ENCODE measurements around the gene SLC37A4. TPM values are rescaled to one million over a fixed set of nuclear protein-coding genes. Genes with fewer than 3 reads are reported as not detected.
A peak's percentile ranks its signal among the peaks of the same experiment; 100 is the strongest.

SLC37A4 gene
- total and polyA plus RNA-seq, 2 of the 8 experiments (the other 6 are each of a cell fraction or from before 2014, with no cell fraction given), result 35.1 to 91.9 TPM

GRCh38 chr11:118997627-118998387 is 32.9 kb downstream of the SLC37A4 start, which contains the start of gene CENATAC:
CENATAC (plus strand) TSS chr11:118998138; CDS start chr11:118998198, 60 bp downstream.
- peak within 1 kb of the TSS; percentile 95 to 100 for H3K4me2 ChIP-seq (ENCODE audit: insufficient read depth in 1 of 2, low read depth in 2 of 2, low read length in 2 of 2)
- peak within 1 kb of the TSS; percentile 90 for H4K8ac ChIP-seq (ENCODE audit: extremely low read depth, insufficient read depth, low read length)
- FAIRE-seq (no peak), DNase-seq (ENCODE audit: low read depth in 1 of 2, low spot score in 2 of 2) (peak; percentile 77 to 95)
- no peak within 1 kb of the TSS; the same call in 1 of the 2 replicates for H2BK15ac ChIP-seq (ENCODE audit: low read length)
- peak within 1 kb of the TSS; percentile 78 to 93 (median 81) for H3K9ac ChIP-seq (replicated peaks in 1 of 4; ENCODE audit: extremely low read depth in 1 of 4, low read depth in 3 of 4, low read length in 3 of 4)
- no peaks in the 10 kb centered on the region for H3K9me3 ChIP-seq (ENCODE audit: insufficient read depth in 2 of 2, low read depth in 1 of 2, low read length in 1 of 2)
- peak within 1 kb of the TSS; percentile 76 for H2AK5ac ChIP-seq (ENCODE audit: low read depth, low read length)
- ChIA-PET POLR2A (ENCODE audit: partially characterized antibody) (interaction anchor here (0.7 to 15.2 kb wide), 20 partner anchors 13 to 344 kb away, joined by 3 to 264 read pairs (median 3); partner anchors contain the start of genes HMBS, RPS25, SLC37A4 and TRAPPC4), CTCF (ENCODE audit: partially characterized antibody) (interaction anchor here (0.7 to 1.4 kb wide), 3 partner anchors 34 to 121 kb away, joined by 3 to 5 read pairs (median 3); no protein-coding TSS in a partner anchor)
- peak within 1 kb of the TSS; percentile 72 for H3K27ac ChIP-seq (ENCODE audit: low read depth, low read length)
- H3K14ac ChIP-seq (ENCODE audit: insufficient read length), result peak within 1 kb of the TSS; percentile 51
- H2AFZ ChIP-seq (ENCODE audit: low read length), result peak within 1 kb of the TSS; percentile 97
- peak within 1 kb of the TSS; percentile 90 for H3K56ac ChIP-seq (replicated peaks; ENCODE audit: insufficient read length, low read depth, low read length)
- peaks cover 0 to 6% (median under 1%) of the 10 kb centered on the region in 4 experiments; a peak in 2 of 7 replicates for H3K4me1 ChIP-seq (replicated peaks in 1 of 4; ENCODE audit: control insufficient read depth in 3 of 4, insufficient read depth in 4 of 4, low read length in 3 of 4)
- H2BK5ac ChIP-seq (ENCODE audit: low read depth, low read length), result peak within 1 kb of the TSS; percentile 93
- peak within 1 kb of the TSS; percentile 69 for H4K91ac ChIP-seq (replicated peaks; ENCODE audit: insufficient read length, low read length)
- no peak within 1 kb of the TSS for H2BK20ac ChIP-seq (ENCODE audit: low read length)
- no peak within 1 kb of the TSS for H2BK120ac ChIP-seq (replicated peaks; ENCODE audit: low read depth, low read length)
- H4K5ac ChIP-seq (ENCODE audit: insufficient read length, low read depth, low read length), result peak within 1 kb of the TSS; percentile 78
- peak within 1 kb of the TSS; percentile 85 for H3K18ac ChIP-seq (ENCODE audit: extremely low read depth, low read length)
- peak within 1 kb of the TSS; percentile 45 for H2BK12ac ChIP-seq (ENCODE audit: low read depth, low read length)
- peaks cover 3 to 30% (median 17%) of the 10 kb centered on the region in 4 experiments; a peak in 7 of 8 replicates for H3K36me3 ChIP-seq (ENCODE audit: control insufficient read depth in 2 of 4, insufficient read depth in 4 of 4, low read length in 3 of 4)
- H3K4me3 ChIP-seq (ENCODE audit: extremely low read depth in 1 of 4, insufficient read depth in 2 of 4, low read depth in 3 of 4, low read length in 4 of 4), result peak within 1 kb of the TSS; percentile 84 to 97 (median 90)
- H3K79me1 ChIP-seq (ENCODE audit: low read depth, low read length), result peaks cover 7% of the 10 kb centered on the region
- H3K79me2 ChIP-seq (ENCODE audit: control insufficient read depth in 1 of 2, insufficient read depth in 2 of 2, low read length in 2 of 2), result peaks cover 0 to 41% of the 10 kb centered on the region in 2 experiments; a peak in 3 of 4 replicates
- no peaks in the 10 kb centered on the region for H3K27me3 ChIP-seq (replicated peaks in 1 of 4; ENCODE audit: control insufficient read depth in 3 of 4, extremely low read depth in 1 of 4, insufficient read depth in 3 of 4, low read length in 3 of 4)
- peak within 1 kb of the TSS; percentile 97 for H3K4ac ChIP-seq (replicated peaks; ENCODE audit: insufficient read length, low read depth, low read length)
- peaks cover 12% of the 10 kb centered on the region for H3K23me2 ChIP-seq (ENCODE audit: low read depth, low read length)
- H3K23ac ChIP-seq (ENCODE audit: insufficient read length), result no peak within 1 kb of the TSS
- no peaks in the 10 kb centered on the region for H4K20me1 ChIP-seq (replicated peaks in 1 of 2; ENCODE audit: control insufficient read depth in 1 of 2, insufficient read depth in 2 of 2, low read length in 2 of 2)
- 2% methylated on average over 54 of the region's 54 CpGs; no CpG with 5 or more reads in 1 of the 2 experiments for WGBS, 2 experiments (ENCODE audit: extremely low coverage in 1 of 2, insufficient coverage in 1 of 2, insufficient read length in 1 of 2, insufficient replicate concordance in 2 of 2, low coverage in 1 of 2, low lambda C conversion rate in 2 of 2, missing lambda C conversion rate in 1 of 2)
- TF ChIP-seq CTCF (IDR thresholded peaks at IDR 0.05; ENCODE audit: control extremely low read depth in 1 of 3, insufficient read depth in 1 of 3, low read depth in 1 of 3, low read length in 3 of 3) (no peak), E2F6 (IDR thresholded peaks at IDR 0.05) (peak; percentile 99), TAF1 (IDR thresholded peaks at IDR 0.05; ENCODE audit: low read depth, low read length) (peak; percentile 81), CBX8 (IDR thresholded peaks at IDR 0.05; ENCODE audit: borderline replicate concordance, low read depth, low read length) (no peak), POLR2AphosphoS5 (IDR thresholded peaks at IDR 0.05; ENCODE audit: low read depth, low read length) (peak; percentile 85; the same call in 1 of the 2 replicates), USF2 (IDR thresholded peaks at IDR 0.05; ENCODE audit: low read length) (no peak)
